DND-41 (cell line): ENCODE measurements around the gene FDX1.

Experiments used
- CTCF ChIP-seq: IDR thresholded peaks from 2 replicates; pipeline ENCODE4 v1.5.1; 2012; ENCODE audit warnings: borderline replicate concordance, low read length, moderate library complexity, mild to moderate bottlenecking; ENCODE audit not compliant: poor library complexity, severe bottlenecking; ENCODE audit errors: extremely low read depth
- EZH2 ChIP-seq: IDR thresholded peaks from 3 replicates; pipeline ENCODE4 v1.6.1; 2012; ENCODE audit warnings: borderline replicate concordance, low read depth, mild to moderate bottlenecking, moderate library complexity, low read length, inconsistent platforms; ENCODE audit not compliant: severe bottlenecking

GRCh38 chr11:110463153-110463552 is 33.4 kb downstream of the FDX1 start:
- TF ChIP-seq EZH2: no peak
- peak; percentile 46 for TF ChIP-seq CTCF
